Left lung (tissue), 10 donors: ENCODE results near the gene CDK5R1. TPM values are rescaled to one million over a fixed set of nuclear protein-coding genes. Genes with fewer than 3 reads are reported as not detected.

Source experiments
- ATAC-seq: fragments of 200-7000 bp; cut with Tn5 transposase; one replicate; pipeline ENCODE4 v1.9.1; 2020; ENCODE audit warnings: moderate library complexity
- DNase-seq, 4 donors: peaks; one replicate each; pipeline ENCODE4 v3.0.0-alpha.2; 2013 to 2020
- H3K27ac ChIP-seq, 2 donors: fragments of 200-600 bp; sonication (generic) in 1 of 2; one replicate each; pipeline versions ENCODE4 v1.5.0 to v1.8.0; 2020 to 2021
- H3K27me3 ChIP-seq, 2 donors: fragments of 200-600 bp; sonication (generic) in 1 of 2; one replicate each; pipeline versions ENCODE4 v1.5.0 to v1.8.0; 2020 to 2021
- H3K36me3 ChIP-seq, 2 donors: fragments of 200-600 bp; sonication (generic) in 1 of 2; one replicate each; pipeline versions ENCODE4 v1.5.0 to v1.8.0; 2020 to 2021
- H3K4me1 ChIP-seq, 2 donors: fragments of 200-600 bp; one replicate each; pipeline ENCODE4 v1.8.0; 2021
- H3K4me3 ChIP-seq, 2 donors: fragments of 200-600 bp; sonication (generic) in 1 of 2; one replicate each; pipeline versions ENCODE4 v1.5.0 to v1.8.0; 2020 to 2021; ENCODE audit warnings: mild to moderate bottlenecking in 1 of 2
- H3K9me3 ChIP-seq, 2 donors: fragments of 200-600 bp; sonication (generic) in 1 of 2; one replicate each; pipeline versions ENCODE4 v1.5.0 to v1.8.0; 2020 to 2021
- intact Hi-C, 2 donors: fragments of 100-400 bp; cut with DNase I; formaldehyde crosslinking; loops; one replicate each; pipeline versions ENCODE4 v1.11.2 to v1.14.2; 2022
- polyA plus RNA-seq, 6 donors: library from polyadenylated mRNA; unstranded; fragments of 120-200 nt; gene quantifications; one replicate each; pipeline ENCODE4 v1.2.1, GENCODE V29; 2013; ENCODE audit not compliant: insufficient read length in 6 of 6
- total RNA-seq, 2 donors: library from RNA; stranded (reverse); fragmentation: NEBNext Ultra II Directional; extraction: Animal tissue kit (Norgen Biotek cat#: 25700); gene quantifications; one replicate each; pipeline ENCODE4 v1.2.1, GENCODE V29; 2021
- TF ChIP-seq, protein P1 (sequence below), 2 donors: fragments of 200-600 bp; sonication (generic) in 1 of 2; IDR thresholded peaks; one replicate each; pipeline versions ENCODE4 v1.5.0 to v1.8.0; 2021; ENCODE audit warnings: antibody characterized with exemption in 2 of 2
- donor health status: DM: no; HTN: yes; CAD: no.
- donor health status: DM: no; HTN: no; CAD: no.

Gene CDK5R1
- total and polyA plus RNA-seq, 8 donors, result 1.3 to 5.0 (median 3.7) TPM

DNA sequence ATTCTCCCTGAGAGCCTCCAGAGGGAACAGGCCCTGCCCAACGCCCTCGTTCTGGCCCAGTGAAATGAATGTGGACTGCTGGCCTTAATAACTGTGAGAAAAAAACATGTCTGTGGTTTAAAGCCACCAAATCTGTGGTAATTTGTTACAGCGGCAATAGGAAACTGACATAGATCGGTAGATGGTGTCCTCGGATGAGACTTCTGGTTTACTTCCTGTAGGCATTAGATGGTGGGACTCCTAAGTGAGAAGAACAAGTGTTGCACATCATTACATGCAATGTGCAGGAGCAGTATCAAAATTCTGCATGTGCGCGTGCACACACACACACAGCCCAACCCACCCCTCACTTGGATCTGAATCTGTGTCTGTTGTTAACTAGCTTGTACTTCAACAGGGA, 42.0 kb downstream of the CDK5R1 start:
- Histone ChIP-seq H3K4me3 (no peak overlapping the region), H3K27me3 (no peaks in the 10 kb centered on the region), H3K9me3 (no peaks in the 10 kb centered on the region), H3K27ac (no peak overlapping the region), H3K4me1 (no peaks in the 10 kb centered on the region), H3K36me3 (no peaks in the 10 kb centered on the region)
- TF ChIP-seq, protein P1, sequence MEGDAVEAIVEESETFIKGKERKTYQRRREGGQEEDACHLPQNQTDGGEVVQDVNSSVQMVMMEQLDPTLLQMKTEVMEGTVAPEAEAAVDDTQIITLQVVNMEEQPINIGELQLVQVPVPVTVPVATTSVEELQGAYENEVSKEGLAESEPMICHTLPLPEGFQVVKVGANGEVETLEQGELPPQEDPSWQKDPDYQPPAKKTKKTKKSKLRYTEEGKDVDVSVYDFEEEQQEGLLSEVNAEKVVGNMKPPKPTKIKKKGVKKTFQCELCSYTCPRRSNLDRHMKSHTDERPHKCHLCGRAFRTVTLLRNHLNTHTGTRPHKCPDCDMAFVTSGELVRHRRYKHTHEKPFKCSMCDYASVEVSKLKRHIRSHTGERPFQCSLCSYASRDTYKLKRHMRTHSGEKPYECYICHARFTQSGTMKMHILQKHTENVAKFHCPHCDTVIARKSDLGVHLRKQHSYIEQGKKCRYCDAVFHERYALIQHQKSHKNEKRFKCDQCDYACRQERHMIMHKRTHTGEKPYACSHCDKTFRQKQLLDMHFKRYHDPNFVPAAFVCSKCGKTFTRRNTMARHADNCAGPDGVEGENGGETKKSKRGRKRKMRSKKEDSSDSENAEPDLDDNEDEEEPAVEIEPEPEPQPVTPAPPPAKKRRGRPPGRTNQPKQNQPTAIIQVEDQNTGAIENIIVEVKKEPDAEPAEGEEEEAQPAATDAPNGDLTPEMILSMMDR (IDR thresholded peaks at IDR 0.05), result no peak
- DNase-seq, result no peak
- intact Hi-C loops, result no loop called here
- ATAC-seq, result no peak

DNA sequence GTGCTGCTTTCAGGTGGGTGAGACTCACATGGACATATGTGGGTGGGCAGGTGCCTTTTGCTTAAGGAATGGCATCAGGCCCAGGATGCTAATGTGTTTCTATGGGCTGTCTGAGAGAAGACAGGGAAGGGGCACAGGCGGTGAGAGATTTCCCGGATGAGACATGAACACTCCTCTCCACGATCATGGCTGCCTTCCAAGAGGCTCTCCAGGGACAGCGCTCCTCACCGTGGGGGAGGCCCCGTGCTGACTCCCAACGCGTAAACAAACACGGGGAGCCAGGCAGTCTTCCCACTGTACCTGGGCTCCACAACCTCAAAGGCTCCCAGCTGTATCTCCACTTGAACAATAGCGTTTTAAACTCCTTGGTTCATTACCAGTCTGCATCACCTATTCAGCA, 42.8 kb downstream of the CDK5R1 start:
- intact Hi-C loops, result no loop called here
- ATAC-seq (no peak), DNase-seq (no peak)
- Histone ChIP-seq H3K9me3 (no peaks in the 10 kb centered on the region), H3K4me3 (no peak overlapping the region), H3K4me1 (no peaks in the 10 kb centered on the region), H3K36me3 (no peaks in the 10 kb centered on the region), H3K27me3 (no peaks in the 10 kb centered on the region), H3K27ac (no peak overlapping the region)
- TF ChIP-seq, protein P1 (IDR thresholded peaks at IDR 0.05), result no peak

- TF ChIP-seq, protein P1 (IDR thresholded peaks at IDR 0.05), result no peak
- intact Hi-C loops, result no loop called here
- Histone ChIP-seq H3K4me3 (no peak overlapping the region), H3K9me3 (no peaks in the 10 kb centered on the region), H3K27ac (no peak overlapping the region), H3K4me1 (no peaks in the 10 kb centered on the region), H3K27me3 (no peaks in the 10 kb centered on the region), H3K36me3 (no peaks in the 10 kb centered on the region)
- ATAC-seq, result no peak
- no peak for DNase-seq
These were observed 46.5 kb downstream of the CDK5R1 start for GRCh38 chr17:32533296-32533695.

GRCh38 chr17:32536736-32537643, 50.2 kb downstream of the CDK5R1 start:
- Histone ChIP-seq H3K9me3 (no peaks in the 10 kb centered on the region), H3K27ac (no peak overlapping the region), H3K27me3 (no peaks in the 10 kb centered on the region), H3K4me3 (no peak overlapping the region), H3K36me3 (no peaks in the 10 kb centered on the region), H3K4me1 (no peaks in the 10 kb centered on the region)
- TF ChIP-seq, protein P1 (IDR thresholded peaks at IDR 0.05), result no peak
- ATAC-seq (no peak), DNase-seq (no peak)
- intact Hi-C loops, result no loop called here

Other genes with a start within 250 kb of the CDK5R1 start
- under 1 TPM; 0.26 to 0.38 TPM for gene RHBDL3, start 221.2 kb upstream of the CDK5R1 start, total RNA-seq
- 1 to 10 TPM; 1.2 to 2.2 (median 1.7) TPM for gene RHBDL3, start 221.2 kb upstream of the CDK5R1 start, polyA plus RNA-seq
- gene C17orf75, start 144.8 kb upstream of the CDK5R1 start, total RNA-seq, result 10 to 100 TPM; 14.0 to 14.3 TPM
- gene C17orf75, start 144.8 kb upstream of the CDK5R1 start, polyA plus RNA-seq, result 10 to 100 TPM; 32.1 to 40.9 (median 35.1) TPM
- gene ZNF207, start 136.8 kb upstream of the CDK5R1 start, total RNA-seq, result 100 to 1,000 TPM; 130 to 166 TPM
- 100 to 1,000 TPM; 248 to 319 (median 252) TPM for gene ZNF207, start 136.8 kb upstream of the CDK5R1 start, polyA plus RNA-seq
- gene PSMD11, start 42.5 kb upstream of the CDK5R1 start, total RNA-seq, result 100 to 1,000 TPM in 1 of 2 donors, 10 to 100 TPM in 1; 67.4 to 115 TPM
- gene PSMD11, start 42.5 kb upstream of the CDK5R1 start, polyA plus RNA-seq, result 10 to 100 TPM; 73.8 to 88.1 (median 82.8) TPM